Measurements from ENCODE around the gene FMNL2. TPM values are rescaled to one million over a fixed set of nuclear protein-coding genes. Genes with fewer than 3 reads are reported as not detected.

Gene FMNL2
- total RNA-seq, 1 donor, result 24.2 TPM

DNA sequence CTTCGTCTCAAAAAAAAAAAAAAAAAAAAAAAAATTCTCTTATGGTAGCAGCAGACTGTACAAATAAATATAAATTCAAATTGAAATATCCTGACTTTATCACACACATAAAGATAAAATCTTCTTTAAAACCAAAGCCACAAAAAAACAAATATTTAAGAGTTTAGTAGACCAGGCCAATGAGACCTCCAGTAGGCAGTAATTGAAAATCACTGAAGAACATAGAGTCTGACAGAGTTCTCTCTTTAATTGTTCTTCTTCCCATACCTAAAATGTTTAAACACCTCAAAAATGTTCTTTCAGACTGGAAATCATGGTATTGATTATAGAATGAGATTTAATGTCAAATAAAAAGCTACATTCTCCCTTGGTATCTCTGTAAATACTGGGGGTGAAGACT is 361.5 kb downstream of the FMNL2 start:
- Histone ChIP-seq H3K4me2 (ENCODE audit: insufficient read depth, low read length) (peak overlapping the region; percentile 51), H3K4me1 (ENCODE audit: insufficient read depth, low read length) (peaks cover 17% of the 10 kb centered on the region), H2AFZ (ENCODE audit: low read length) (no peak overlapping the region), H3K27me3 (ENCODE audit: insufficient read depth, low read length) (no peaks in the 10 kb centered on the region), H3K79me2 (ENCODE audit: insufficient read depth, low read length) (peaks cover 72% of the 10 kb centered on the region), H3K4me3 (ENCODE audit: insufficient read depth, low read length) (no peak overlapping the region), H3K27ac (ENCODE audit: low read depth, low read length) (peak overlapping the region; percentile 55), H3K36me3 (ENCODE audit: insufficient read depth, low read length) (peaks cover 9% of the 10 kb centered on the region), H3K9me3 (ENCODE audit: low read depth, low read length) (no peaks in the 10 kb centered on the region), H4K20me1 (ENCODE audit: insufficient read depth, low read length) (peaks cover 4% of the 10 kb centered on the region)
- no peak for DNase-seq (ENCODE audit: insufficient read length, low spot score, missing footprints)
- TF ChIP-seq, protein P1, sequence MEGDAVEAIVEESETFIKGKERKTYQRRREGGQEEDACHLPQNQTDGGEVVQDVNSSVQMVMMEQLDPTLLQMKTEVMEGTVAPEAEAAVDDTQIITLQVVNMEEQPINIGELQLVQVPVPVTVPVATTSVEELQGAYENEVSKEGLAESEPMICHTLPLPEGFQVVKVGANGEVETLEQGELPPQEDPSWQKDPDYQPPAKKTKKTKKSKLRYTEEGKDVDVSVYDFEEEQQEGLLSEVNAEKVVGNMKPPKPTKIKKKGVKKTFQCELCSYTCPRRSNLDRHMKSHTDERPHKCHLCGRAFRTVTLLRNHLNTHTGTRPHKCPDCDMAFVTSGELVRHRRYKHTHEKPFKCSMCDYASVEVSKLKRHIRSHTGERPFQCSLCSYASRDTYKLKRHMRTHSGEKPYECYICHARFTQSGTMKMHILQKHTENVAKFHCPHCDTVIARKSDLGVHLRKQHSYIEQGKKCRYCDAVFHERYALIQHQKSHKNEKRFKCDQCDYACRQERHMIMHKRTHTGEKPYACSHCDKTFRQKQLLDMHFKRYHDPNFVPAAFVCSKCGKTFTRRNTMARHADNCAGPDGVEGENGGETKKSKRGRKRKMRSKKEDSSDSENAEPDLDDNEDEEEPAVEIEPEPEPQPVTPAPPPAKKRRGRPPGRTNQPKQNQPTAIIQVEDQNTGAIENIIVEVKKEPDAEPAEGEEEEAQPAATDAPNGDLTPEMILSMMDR (IDR thresholded peaks at IDR 0.05; ENCODE audit: extremely low read depth, low read depth, low read length), result no peak

Small RNA genes within 50 kb of the gene (small RNA-seq; reads per million reads assigned to genes)
- gene AC012443.1, result not detected

Other genes with a start within 250 kb of the FMNL2 start
- gene CACNB4, start 236.1 kb upstream of the FMNL2 start, total RNA-seq, result 2.4 and 4.3 TPM in 2 replicates
- gene STAM2, start 159.4 kb upstream of the FMNL2 start, total RNA-seq, result 51.6 and 52.5 TPM in 2 replicates

All from osteoblast (primary cell).